Skeletal muscle satellite cell (primary cell): ENCODE data around the gene C1orf216.
"Not testable (repeated sequence)": the region's sequence is repeated elsewhere in the genome, so short reads cannot be mapped to it uniquely, and the experiment has no call there.

Experiments
- H3K27me3 ChIP-seq: 2 replicates; pipeline ENCODE4 v1.7.0; 2013; ENCODE audit warnings: low read length; ENCODE audit not compliant: control insufficient read depth, insufficient read depth
- H3K36me3 ChIP-seq: 2 replicates; pipeline ENCODE4 v1.7.0; 2013; ENCODE audit warnings: mild to moderate bottlenecking, control low read depth, low read length; ENCODE audit not compliant: insufficient read depth
- H3K4me1 ChIP-seq: 2 replicates; pipeline ENCODE4 v1.7.0; 2013; ENCODE audit warnings: low read length; ENCODE audit not compliant: control insufficient read depth, insufficient read depth
- H3K4me2 ChIP-seq: 2 replicates; pipeline ENCODE4 v1.7.0; 2013; ENCODE audit warnings: mild to moderate bottlenecking, low read length
- H3K4me3 ChIP-seq: 2 replicates; pipeline ENCODE4 v1.7.0; 2013; ENCODE audit warnings: low read length
- H3K9ac ChIP-seq: 2 replicates; pipeline ENCODE4 v1.7.0; 2013; ENCODE audit warnings: mild to moderate bottlenecking, low read depth, low read length, moderate library complexity
- H3K9me3 ChIP-seq: replicated peaks from 2 replicates; pipeline ENCODE4 v1.7.0; 2013; ENCODE audit warnings: mild to moderate bottlenecking, control low read depth, low read length

C1orf216 gene

DNA sequence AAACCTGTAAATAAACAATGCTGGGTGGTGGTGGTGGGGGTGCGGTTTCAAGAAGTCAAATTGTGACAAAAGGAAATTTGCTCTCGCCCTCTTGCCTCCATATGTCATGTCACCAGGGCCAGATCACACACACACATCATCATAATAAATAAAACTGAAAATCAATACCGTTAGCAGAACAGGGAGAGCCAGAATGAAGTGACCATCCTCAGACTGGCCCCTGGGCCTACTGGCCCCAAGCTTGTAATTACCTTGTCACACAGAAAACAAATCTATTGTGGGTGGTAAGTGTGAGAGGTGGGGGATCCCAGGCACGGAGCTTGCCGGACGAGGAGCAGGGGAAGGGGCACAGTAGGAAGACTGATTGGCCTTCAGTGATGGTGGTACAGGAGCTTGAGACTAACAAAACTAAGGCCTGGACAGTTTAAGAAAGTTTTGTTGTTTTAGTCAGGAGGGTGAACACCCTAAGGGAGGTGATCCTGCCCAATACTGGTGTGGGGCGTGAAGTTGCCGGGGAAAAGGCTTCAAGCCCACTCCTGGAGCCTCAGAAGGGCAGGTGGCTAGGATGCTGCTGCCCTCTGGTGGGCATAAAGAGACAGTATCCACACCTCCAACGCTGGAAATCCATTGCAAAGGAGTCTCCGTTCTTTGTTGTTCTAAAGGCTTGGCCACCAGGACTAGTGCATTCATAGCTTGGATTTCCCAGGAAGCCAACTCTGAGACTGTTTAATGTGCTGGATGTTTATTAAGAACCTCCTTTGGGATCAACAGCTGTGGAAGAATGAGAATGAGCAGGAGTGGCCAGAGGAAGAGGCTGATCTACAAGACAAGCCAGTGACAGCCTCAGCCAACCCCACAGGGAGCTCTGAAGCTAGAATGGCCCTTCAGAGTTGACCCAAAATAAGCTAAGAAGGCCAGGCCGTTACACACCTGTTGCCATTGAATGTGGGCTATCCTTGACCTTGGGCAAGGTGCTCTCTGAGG, 8.1 kb upstream of the C1orf216 start:
- H3K9ac ChIP-seq: no peak overlapping the region
- H3K4me1 ChIP-seq: no peaks in the 10 kb centered on the region
- H3K4me2 ChIP-seq: no peak overlapping the region
- no peaks in the 10 kb centered on the region for H3K27me3 ChIP-seq
- no peaks in the 10 kb centered on the region for H3K9me3 ChIP-seq
- no peaks in the 10 kb centered on the region for H3K36me3 ChIP-seq
- no peak overlapping the region for H3K4me3 ChIP-seq

GRCh38 chr1:35725596-35725995, 6.9 kb upstream of the C1orf216 start:
- no peak overlapping the region for H3K4me2 ChIP-seq
- H3K9ac ChIP-seq: no peak overlapping the region
- H3K27me3 ChIP-seq: no peaks in the 10 kb centered on the region
- H3K9me3 ChIP-seq: no peaks in the 10 kb centered on the region
- no peaks in the 10 kb centered on the region for H3K36me3 ChIP-seq
- no peaks in the 10 kb centered on the region for H3K4me1 ChIP-seq
- no peak overlapping the region for H3K4me3 ChIP-seq

DNA sequence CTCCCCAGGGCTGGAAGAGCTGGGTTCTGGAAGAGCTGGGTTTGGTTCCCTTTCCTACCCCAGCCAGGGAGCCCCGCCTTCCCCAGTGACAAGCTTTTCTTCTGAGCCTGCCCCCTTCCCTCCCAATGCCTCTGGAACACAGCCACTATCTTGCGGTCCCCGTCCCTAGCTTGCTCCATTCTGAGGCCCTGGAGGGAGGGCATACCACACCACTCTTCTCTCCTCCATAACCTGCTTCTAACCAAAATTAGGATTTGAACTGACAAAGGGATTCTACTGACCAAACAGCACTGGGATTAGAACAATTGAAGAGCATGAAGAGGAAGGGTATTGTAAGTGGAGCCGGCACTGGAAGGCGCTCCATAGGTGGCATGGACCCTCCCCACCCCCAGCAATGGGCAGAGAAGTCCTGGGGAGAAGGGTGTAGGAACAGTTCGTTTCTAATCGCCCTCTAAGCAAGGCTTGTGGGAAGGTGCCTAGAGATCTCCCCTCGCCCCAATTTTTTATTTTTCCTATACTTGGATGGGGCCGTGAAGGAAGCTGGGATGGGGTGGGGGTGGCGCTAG, 690 bp downstream of the C1orf216 start:
- H3K9me3 ChIP-seq: no peaks in the 10 kb centered on the region
- H3K4me1 ChIP-seq: peaks cover 32% of the 10 kb centered on the region
- peak overlapping the region; percentile 82 for H3K4me2 ChIP-seq
- peak overlapping the region; percentile 89 for H3K4me3 ChIP-seq
- no peaks in the 10 kb centered on the region for H3K27me3 ChIP-seq
- peak overlapping the region; percentile 92 for H3K9ac ChIP-seq
- H3K36me3 ChIP-seq: peaks cover 30% of the 10 kb centered on the region

DNA sequence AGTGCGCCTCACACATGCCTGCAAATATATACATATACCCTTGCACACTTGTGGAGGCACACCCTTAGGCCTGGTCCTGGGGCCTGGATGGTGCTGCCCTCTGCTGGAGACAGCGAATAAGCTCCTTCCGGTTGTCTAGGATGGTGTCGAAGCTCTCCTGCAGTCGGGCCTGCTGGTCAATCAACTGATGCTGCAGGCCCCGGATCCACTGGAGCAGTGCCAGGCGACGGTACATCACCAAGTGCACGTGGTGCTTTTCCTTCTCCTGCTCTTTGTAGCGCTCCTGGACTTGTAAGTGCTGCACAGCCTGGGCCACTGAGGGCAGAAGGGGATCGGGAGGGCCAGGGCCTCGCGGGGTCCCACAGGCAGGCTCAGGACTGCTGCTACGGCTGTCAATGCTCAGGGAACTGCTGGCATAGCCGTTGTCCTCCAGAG, 3.1 kb downstream of the C1orf216 start:
- H3K4me2 ChIP-seq: peak overlapping the region; percentile 57
- no peaks in the 10 kb centered on the region for H3K9me3 ChIP-seq
- H3K4me1 ChIP-seq: peaks cover 32% of the 10 kb centered on the region
- H3K4me3 ChIP-seq: peak overlapping the region; percentile 40
- H3K9ac ChIP-seq: no peak overlapping the region
- peaks cover 34% of the 10 kb centered on the region for H3K36me3 ChIP-seq
- no peaks in the 10 kb centered on the region for H3K27me3 ChIP-seq

GRCh38 chr1:35714921-35715567, 3.6 kb downstream of the C1orf216 start:
- no peak overlapping the region for H3K9ac ChIP-seq
- H3K4me1 ChIP-seq: peaks cover 32% of the 10 kb centered on the region
- no peaks in the 10 kb centered on the region for H3K9me3 ChIP-seq
- H3K4me2 ChIP-seq: peak overlapping the region; percentile 57
- H3K4me3 ChIP-seq: peak overlapping the region; percentile 40
- no peaks in the 10 kb centered on the region for H3K27me3 ChIP-seq
- H3K36me3 ChIP-seq: peaks cover 36% of the 10 kb centered on the region

DNA sequence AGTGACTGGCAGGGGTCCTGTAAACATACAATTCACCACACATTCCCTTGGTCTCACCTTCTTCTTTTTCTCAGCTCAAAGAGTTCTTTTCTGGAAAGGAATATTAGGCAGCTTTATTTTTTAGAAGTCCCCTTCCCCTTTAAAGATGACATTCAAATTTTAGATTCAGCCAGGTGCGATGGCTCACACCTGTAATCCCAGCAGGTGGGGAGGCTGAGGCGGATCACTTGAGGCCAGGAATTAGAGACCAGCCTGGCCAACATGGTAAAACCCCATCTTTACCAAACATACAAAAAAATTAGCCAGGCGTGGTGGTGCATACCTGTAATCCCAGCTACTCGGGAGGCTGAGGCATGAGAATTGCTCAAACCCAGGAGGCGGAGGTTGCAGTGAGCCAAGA, 7.6 kb downstream of the C1orf216 start:
- not testable (repeated sequence) for H3K27me3 ChIP-seq, H3K9ac ChIP-seq, H3K4me2 ChIP-seq, H3K9me3 ChIP-seq, H3K4me3 ChIP-seq
- H3K36me3 ChIP-seq: peaks cover 33% of the 10 kb centered on the region
- peaks cover 19% of the 10 kb centered on the region for H3K4me1 ChIP-seq

- Histone ChIP-seq H3K4me2 (peak overlapping the region; percentile 90), H3K27me3 (peaks cover 5% of the 10 kb centered on the region), H3K4me3 (no peak overlapping the region), H3K9me3 (no peaks in the 10 kb centered on the region), H3K36me3 (peaks cover 14% of the 10 kb centered on the region), H3K9ac (no peak overlapping the region), H3K4me1 (peaks cover 7% of the 10 kb centered on the region)
Measured at GRCh38 chr1:35708952-35709351, 9.7 kb downstream of the C1orf216 start.

- H3K36me3 ChIP-seq: peaks cover 9% of the 10 kb centered on the region
- H3K4me2 ChIP-seq: peak overlapping the region; percentile 90
- peak overlapping the region; percentile 69 for H3K4me3 ChIP-seq
- H3K9ac ChIP-seq: peak overlapping the region; percentile 79
- H3K27me3 ChIP-seq: peaks cover 5% of the 10 kb centered on the region
- no peaks in the 10 kb centered on the region for H3K9me3 ChIP-seq
- peaks cover 7% of the 10 kb centered on the region for H3K4me1 ChIP-seq
Measured at GRCh38 chr1:35708441-35708921, 10.2 kb downstream of the C1orf216 start.

- H3K4me3 ChIP-seq: peak overlapping the region; percentile 69
- peaks cover 9% of the 10 kb centered on the region for H3K27me3 ChIP-seq
- no peaks in the 10 kb centered on the region for H3K9me3 ChIP-seq
- H3K4me1 ChIP-seq: peaks cover 7% of the 10 kb centered on the region
- peaks cover 7% of the 10 kb centered on the region for H3K36me3 ChIP-seq
- peak overlapping the region; percentile 79 for H3K9ac ChIP-seq
- H3K4me2 ChIP-seq: peak overlapping the region; percentile 90
Measured at GRCh38 chr1:35707601-35708440, 10.9 kb downstream of the C1orf216 start.

GRCh38 chr1:35706846-35707600, 11.7 kb downstream of the C1orf216 start:
- H3K36me3 ChIP-seq: peaks cover 7% of the 10 kb centered on the region
- no peak overlapping the region for H3K4me3 ChIP-seq
- H3K4me1 ChIP-seq: peaks cover 7% of the 10 kb centered on the region
- H3K4me2 ChIP-seq: peak overlapping the region; percentile 90
- H3K9ac ChIP-seq: no peak overlapping the region
- H3K9me3 ChIP-seq: no peaks in the 10 kb centered on the region
- H3K27me3 ChIP-seq: peaks cover 12% of the 10 kb centered on the region
